Activated CD8-positive, alpha-beta memory T cell treated with anti-CD3 and anti-CD28 coated beads, Interleukin-2, amount 50 U/mL, for 4 hours (primary cell): ENCODE measurements around the gene CNOT1.

Experiments used
- DNase-seq: peaks from one replicate; pipeline ENCODE4 v3.0.0-alpha.2; 2020

CNOT1 gene

DNA sequence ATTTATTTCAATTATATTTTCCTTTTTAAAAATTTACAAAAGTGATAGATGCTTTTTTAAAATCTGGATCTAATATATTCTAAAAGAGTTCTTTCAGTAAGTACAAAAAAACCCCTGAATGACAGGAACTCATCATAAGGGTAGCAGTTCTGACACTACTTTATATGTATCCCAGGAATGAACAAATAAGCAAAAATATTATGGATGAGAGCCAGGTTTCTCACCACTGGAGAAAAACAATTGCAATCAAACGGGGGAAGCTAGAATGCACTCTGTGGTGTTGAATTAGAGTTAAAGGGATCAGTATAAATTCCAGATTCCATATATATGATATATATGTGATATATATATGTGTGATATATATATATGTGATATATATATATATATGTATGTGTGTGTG lies 152.8 kb downstream of the CNOT1 start:
- no peak for DNase-seq

DNA sequence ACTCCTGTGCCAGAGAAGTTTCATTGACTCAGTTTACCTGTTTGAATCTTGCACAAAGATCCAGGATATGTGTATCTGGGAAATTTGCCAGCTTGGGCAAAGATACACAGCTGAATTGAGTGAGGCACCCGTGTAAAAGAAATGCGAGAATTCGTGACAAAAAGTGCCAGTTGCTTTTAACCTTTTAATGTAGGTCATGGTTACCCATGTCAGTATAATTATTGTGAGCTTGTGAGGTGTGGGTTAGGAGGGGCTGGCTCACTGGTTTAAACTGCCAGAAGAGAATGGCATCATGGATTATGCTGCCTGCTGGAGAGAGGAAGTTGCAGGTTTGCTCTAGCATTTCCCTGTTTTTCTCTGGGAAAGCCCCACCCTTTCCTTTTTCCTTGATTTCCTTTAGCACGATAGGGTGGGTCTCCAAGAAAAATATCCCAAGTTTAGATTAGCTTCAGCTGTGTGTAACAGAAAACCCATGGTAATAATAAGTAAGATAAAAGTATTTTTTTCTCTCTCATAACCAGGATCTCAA lies 154.5 kb downstream of the CNOT1 start:
- DNase-seq: no peak

DNA sequence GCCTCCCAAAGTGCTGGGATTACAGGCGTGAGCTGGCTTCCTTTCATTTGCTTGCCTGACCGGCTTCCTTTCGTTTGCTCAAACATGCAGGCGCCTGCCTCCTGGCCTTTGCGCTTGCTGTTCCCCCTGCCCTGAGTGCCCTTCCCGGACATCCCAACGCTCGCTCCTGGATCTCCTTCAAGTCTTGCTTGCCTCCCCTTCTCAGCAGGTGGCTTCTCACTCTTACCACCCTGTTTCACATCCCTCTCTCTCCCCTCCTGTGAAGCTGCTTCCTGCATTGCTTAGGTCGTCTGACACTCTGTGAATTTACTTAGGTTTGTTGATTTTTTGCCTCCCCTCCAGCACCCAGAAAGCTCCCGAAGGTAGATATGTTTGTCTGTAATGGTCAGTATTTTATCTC lies 155.3 kb downstream of the CNOT1 start:
- DNase-seq: no peak

DNA sequence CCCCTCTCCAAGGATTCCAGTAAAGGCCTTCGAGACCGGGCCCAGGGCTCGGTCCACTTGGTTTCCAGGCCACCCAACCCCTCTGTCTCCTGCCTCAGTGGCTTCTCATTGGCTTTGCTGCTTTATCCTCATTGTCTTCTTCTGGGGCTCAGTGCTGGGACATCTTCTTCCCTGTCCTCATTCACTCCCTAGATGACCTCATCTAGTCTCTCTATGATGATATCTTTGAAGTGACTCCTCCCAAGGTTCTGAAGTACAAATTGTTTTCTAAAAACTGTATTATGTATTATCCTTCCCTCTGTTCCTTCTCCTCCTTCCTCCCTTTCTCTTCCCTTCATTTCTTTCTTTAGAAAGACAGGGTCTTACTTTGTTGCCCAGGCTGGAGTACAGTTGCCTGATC lies 156.8 kb downstream of the CNOT1 start:
- no peak for DNase-seq

DNA sequence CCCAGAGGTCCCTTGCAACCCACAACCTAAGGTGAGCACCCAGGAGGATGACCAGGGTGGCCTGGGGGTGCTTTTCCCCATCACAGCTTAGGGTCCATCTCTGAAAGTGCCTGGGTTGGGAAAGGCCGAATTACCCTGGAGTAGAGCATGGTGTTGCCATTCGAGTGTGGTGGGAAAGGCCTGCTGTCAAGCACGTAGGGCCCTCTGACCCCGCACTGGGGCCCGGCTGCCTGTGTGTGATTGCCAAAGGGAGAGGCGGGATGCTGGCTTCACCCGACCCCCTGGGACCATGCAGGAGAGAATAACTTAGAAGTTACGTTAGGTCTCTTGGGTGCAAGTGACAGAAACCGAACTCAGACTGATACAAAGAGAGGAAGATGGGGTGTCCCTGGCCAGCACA lies 157.4 kb downstream of the CNOT1 start:
- no peak for DNase-seq

DNA sequence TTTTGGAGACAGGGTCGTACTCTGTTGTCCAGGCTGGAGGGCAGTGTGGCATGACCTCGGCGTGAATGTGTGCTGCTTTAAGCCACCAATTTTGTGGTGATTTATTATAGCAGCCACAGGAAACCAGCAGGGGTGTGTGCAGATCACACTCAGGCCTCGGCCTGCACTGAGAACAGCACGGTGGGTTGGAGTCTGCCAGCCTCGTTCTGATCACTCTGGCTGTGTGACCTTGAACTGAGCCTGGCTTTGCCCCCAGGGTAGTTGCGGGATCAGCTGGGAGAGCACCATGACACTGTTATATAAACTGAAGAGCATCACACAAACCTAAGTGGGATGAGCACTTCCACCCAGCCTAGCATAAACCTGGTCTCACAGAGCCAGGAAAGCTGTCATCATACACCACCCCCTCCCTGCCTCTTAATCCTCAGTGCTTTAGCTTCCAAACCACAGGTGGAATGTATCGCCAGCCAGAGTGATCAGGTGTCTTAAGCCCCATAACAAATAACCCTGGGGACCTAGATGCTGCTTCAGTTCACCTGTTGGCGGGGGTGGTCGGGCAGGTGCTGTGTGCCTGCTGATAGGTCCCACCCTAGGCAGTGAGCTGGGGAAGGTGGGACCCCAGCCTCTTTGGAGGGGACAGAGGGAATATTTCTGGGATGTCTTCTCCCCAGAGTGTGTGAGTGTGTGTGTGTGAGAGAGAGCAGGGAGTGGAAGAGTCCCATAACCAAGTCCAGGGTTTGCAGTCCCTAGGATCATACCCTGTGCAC lies 158.2 kb downstream of the CNOT1 start:
- DNase-seq: no peak
